ENCODE measurements around the gene RAB27B. TPM values are rescaled to one million over a fixed set of nuclear protein-coding genes. Genes with fewer than 3 reads are reported as not detected.

The RAB27B gene
- total RNA-seq, 2 donors from 2014 or later: 0.66 to 10.1 TPM

DNA sequence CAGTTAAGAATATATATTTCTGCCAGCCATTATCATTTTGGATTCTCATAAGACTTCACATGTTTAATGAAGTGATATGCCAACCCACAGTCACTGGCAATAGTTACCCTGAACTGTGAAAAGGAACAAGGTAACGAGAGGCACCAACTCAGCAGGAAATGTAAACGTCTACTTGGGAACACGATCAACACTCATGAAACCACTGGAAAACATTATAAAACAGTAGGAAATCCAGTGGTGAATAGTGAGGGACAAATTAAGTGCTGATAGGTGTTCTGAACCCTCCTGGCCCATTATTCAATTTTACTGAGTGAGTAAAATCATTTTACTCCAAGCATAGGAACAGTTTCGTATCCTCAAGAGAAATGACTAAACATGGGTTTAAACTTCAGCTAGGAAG lies 113.9 kb downstream of the RAB27B start:
- no peak for ATAC-seq
- 70 to 79% methylated on average over 4 of the region's 4 CpGs for WGBS, 2 donors

DNA sequence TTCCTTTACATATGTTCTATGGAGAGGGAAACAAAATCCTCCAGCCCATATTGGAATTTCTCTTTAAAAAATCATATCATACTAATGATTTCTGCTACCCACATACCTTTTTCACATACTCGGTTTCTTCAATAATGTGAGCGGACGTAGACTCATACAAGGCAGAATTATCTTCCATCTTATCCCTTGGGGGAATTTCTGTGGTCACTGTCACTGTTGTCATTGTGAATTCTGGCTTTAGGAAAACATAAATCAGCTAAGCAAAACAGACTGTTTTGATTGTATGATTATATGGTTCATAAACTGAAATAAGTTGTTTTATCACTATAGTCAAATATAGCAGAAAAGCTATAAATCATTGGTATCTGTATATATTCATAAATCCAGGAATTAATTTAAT lies 114.3 kb downstream of the RAB27B start:
- intact Hi-C loops (cut with DNase I): no loop called here
- H3K27ac ChIP-seq: no peak overlapping the region
- H3K4me1 ChIP-seq: peaks cover 19% of the 10 kb centered on the region
- no peak for DNase-seq
- 90 to 95% methylated on average over 3 of the region's 3 CpGs for WGBS, 2 donors
- no peak for ATAC-seq
- no peak overlapping the region for H3K4me3 ChIP-seq
- H3K9me3 ChIP-seq: no peaks in the 10 kb centered on the region
- TF ChIP-seq, protein P1, sequence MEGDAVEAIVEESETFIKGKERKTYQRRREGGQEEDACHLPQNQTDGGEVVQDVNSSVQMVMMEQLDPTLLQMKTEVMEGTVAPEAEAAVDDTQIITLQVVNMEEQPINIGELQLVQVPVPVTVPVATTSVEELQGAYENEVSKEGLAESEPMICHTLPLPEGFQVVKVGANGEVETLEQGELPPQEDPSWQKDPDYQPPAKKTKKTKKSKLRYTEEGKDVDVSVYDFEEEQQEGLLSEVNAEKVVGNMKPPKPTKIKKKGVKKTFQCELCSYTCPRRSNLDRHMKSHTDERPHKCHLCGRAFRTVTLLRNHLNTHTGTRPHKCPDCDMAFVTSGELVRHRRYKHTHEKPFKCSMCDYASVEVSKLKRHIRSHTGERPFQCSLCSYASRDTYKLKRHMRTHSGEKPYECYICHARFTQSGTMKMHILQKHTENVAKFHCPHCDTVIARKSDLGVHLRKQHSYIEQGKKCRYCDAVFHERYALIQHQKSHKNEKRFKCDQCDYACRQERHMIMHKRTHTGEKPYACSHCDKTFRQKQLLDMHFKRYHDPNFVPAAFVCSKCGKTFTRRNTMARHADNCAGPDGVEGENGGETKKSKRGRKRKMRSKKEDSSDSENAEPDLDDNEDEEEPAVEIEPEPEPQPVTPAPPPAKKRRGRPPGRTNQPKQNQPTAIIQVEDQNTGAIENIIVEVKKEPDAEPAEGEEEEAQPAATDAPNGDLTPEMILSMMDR (IDR thresholded peaks at IDR 0.05): no peak
- no peak for TF ChIP-seq POLR2A (IDR thresholded peaks at IDR 0.05)
- H3K27me3 ChIP-seq: no peaks in the 10 kb centered on the region
- H3K36me3 ChIP-seq (replicated peaks in 1 of 2; ENCODE audit: insufficient read depth in 1 of 2, low read depth in 2 of 2): no peaks in the 10 kb centered on the region

More for the DNA sequence above, 113.9 kb downstream of the RAB27B start:
- TF ChIP-seq, protein P1 (IDR thresholded peaks at IDR 0.05): no peak
- no peak for DNase-seq
- H3K27ac ChIP-seq: no peak overlapping the region
- peaks cover 15% of the 10 kb centered on the region for H3K4me1 ChIP-seq
- H3K4me3 ChIP-seq: no peak overlapping the region
- no peaks in the 10 kb centered on the region for H3K36me3 ChIP-seq (replicated peaks in 1 of 2; ENCODE audit: insufficient read depth in 1 of 2, low read depth in 2 of 2)
- H3K27me3 ChIP-seq: no peaks in the 10 kb centered on the region
- no peaks in the 10 kb centered on the region for H3K9me3 ChIP-seq
- intact Hi-C loops (cut with DNase I): no loop called here

Other genes with a start within 250 kb of the RAB27B start
- gene DYNAP, start 237.2 kb upstream of the RAB27B start, total RNA-seq: not detected
- 10 to 100 TPM in 1 of 2 donors, 1 to 10 TPM in 1; 5.3 to 13.0 TPM for gene CCDC68, start 131.0 kb downstream of the RAB27B start, total RNA-seq